Vagina (tissue), 2 donors: ENCODE data around the gene GHRL.

Source experiments
- CTCF ChIP-seq, 3 experiments: fragments of 450-650 bp in 2 of 3; fragments of 200-600 bp in 1 of 3; sonication (generic) in 1 of 3; IDR thresholded peaks; one replicate each; pipeline ENCODE4 v1.5.1; 2017 to 2019; ENCODE audit warnings: antibody characterized with exemption in 3 of 3, mild to moderate bottlenecking in 2 of 3, moderate library complexity in 2 of 3
- POLR2A ChIP-seq, 2 donors: fragments of 450-650 bp; IDR thresholded peaks; one replicate each; pipeline ENCODE4 v1.6.1; 2017; ENCODE audit warnings: antibody characterized with exemption in 2 of 2, mild to moderate bottlenecking in 2 of 2, moderate library complexity in 2 of 2
- POLR2AphosphoS5 ChIP-seq, 2 donors: sonication (generic); formaldehyde crosslinking; IDR thresholded peaks; one replicate each; pipeline ENCODE4 v1.9.0; 2017; ENCODE audit warnings: antibody characterized with exemption in 2 of 2, mild to moderate bottlenecking in 2 of 2, low read depth in 1 of 2; ENCODE audit not compliant: insufficient read depth in 1 of 2

GRCh38 chr3:10289077-10289476 lies 3.7 kb downstream of the GHRL start:
- TF ChIP-seq CTCF (IDR thresholded peaks at IDR 0.05) = no peak
- no peak for TF ChIP-seq POLR2AphosphoS5 (IDR thresholded peaks at IDR 0.05; ENCODE audit: insufficient read depth in 1 of 2, low read depth in 1 of 2)
- no peak for TF ChIP-seq POLR2A (IDR thresholded peaks at IDR 0.05)
